Measurements from ENCODE around the gene FLOT1. TPM values are rescaled to one million over a fixed set of nuclear protein-coding genes. Genes with fewer than 3 reads are reported as not detected.

The FLOT1 gene
- total and polyA plus RNA-seq, 2 donors from 2014 or later, result 227 to 317 TPM

DNA sequence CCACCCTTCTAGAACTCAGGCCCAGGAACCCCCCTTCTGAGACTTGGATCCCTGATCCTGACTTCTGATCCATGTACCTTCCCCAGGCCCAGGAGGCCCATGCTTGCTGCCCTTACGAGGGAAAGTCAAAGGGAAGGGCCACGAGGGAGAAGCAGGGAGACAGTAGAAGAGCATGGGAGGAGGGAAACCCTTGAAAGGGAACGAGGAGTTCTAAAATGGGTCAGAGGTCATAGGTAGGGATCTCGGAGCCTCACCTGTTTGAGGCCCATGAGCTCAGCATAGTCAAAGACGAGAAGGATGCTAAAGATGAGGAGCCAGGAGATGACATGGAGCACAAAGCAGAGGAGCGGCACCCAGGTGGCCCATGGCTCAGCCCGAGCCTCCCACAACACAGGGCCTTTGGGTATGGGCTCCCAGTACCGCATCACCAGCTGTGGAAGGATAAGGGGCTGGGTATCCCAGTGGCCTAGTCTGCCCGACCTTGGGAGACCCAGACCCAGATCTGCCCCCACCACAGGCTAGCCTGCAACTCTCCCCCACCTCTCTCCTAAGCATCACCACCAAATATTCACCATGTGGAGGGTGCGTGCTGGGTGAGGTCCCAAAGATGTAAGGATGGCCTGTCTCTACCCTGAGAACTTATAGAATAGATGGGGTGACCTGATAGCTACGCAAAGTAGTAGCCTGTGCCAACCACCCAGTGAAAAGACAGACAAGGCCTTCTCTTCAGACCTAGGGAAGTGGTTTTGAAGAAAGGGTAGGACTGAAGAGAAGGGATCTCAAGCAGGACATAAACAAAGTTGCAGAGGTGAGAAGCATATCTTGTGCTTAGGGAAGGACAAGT is 53.2 kb downstream of the FLOT1 start:
- H3K27me3 ChIP-seq (ENCODE audit: control insufficient read depth, insufficient read depth, low read length), result no peaks in the 10 kb centered on the region
- H3K36me3 ChIP-seq (ENCODE audit: control insufficient read depth in 2 of 3, insufficient read depth in 3 of 3, low read length in 3 of 3), result no peaks in the 10 kb centered on the region
- FAIRE-seq (no peak), DNase-seq (peak in 1 of 5 donors; percentile 58)
- H3K9me3 ChIP-seq (ENCODE audit: control insufficient read depth in 2 of 3, insufficient read depth in 1 of 3, low read length in 3 of 3), result no peaks in the 10 kb centered on the region
- peak overlapping the region in 1 of 3 donors; percentile 26 for H3K9ac ChIP-seq (ENCODE audit: low read length in 3 of 3)
- TF ChIP-seq, protein P1, sequence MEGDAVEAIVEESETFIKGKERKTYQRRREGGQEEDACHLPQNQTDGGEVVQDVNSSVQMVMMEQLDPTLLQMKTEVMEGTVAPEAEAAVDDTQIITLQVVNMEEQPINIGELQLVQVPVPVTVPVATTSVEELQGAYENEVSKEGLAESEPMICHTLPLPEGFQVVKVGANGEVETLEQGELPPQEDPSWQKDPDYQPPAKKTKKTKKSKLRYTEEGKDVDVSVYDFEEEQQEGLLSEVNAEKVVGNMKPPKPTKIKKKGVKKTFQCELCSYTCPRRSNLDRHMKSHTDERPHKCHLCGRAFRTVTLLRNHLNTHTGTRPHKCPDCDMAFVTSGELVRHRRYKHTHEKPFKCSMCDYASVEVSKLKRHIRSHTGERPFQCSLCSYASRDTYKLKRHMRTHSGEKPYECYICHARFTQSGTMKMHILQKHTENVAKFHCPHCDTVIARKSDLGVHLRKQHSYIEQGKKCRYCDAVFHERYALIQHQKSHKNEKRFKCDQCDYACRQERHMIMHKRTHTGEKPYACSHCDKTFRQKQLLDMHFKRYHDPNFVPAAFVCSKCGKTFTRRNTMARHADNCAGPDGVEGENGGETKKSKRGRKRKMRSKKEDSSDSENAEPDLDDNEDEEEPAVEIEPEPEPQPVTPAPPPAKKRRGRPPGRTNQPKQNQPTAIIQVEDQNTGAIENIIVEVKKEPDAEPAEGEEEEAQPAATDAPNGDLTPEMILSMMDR (IDR thresholded peaks at IDR 0.05; ENCODE audit: borderline replicate concordance, extremely low read depth, insufficient read depth), result no peak
- H3K4me3 ChIP-seq (ENCODE audit: low read length in 3 of 3), result no peak overlapping the region
- H3K27ac ChIP-seq (ENCODE audit: low read depth in 2 of 2, low read length in 2 of 2), result no peak overlapping the region
- peaks cover 3 to 18% (median 18%) of the 10 kb centered on the region in 3 donors for H3K4me1 ChIP-seq (ENCODE audit: control insufficient read depth in 2 of 3, insufficient read depth in 2 of 3, low read depth in 1 of 3, low read length in 3 of 3)
- intact Hi-C loops (cut with DNase I), result no loop called here

DNA sequence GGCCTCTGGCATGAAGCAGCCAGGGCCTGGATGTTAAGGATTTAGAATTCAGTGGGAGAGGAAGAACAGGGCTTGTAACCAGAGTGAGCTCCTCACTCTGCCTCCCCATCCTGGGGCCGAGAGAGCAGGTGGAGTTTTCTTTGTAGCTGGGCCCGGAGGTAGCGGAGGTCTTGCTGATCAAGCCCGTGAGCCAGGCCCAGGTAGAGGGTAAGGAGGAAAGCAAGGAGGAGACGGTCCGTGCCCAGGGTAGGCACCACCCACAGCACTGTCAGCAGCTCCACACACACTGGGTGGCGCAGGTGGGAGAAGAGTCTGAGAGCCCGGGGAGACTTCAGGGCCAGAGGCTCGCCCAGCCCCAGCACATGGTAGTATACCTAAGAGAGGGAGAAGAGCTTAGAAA is 53.9 kb downstream of the FLOT1 start:
- intact Hi-C loops (cut with DNase I), result no loop called here
- H3K9ac ChIP-seq (ENCODE audit: low read length in 3 of 3), result no peak overlapping the region

DNA sequence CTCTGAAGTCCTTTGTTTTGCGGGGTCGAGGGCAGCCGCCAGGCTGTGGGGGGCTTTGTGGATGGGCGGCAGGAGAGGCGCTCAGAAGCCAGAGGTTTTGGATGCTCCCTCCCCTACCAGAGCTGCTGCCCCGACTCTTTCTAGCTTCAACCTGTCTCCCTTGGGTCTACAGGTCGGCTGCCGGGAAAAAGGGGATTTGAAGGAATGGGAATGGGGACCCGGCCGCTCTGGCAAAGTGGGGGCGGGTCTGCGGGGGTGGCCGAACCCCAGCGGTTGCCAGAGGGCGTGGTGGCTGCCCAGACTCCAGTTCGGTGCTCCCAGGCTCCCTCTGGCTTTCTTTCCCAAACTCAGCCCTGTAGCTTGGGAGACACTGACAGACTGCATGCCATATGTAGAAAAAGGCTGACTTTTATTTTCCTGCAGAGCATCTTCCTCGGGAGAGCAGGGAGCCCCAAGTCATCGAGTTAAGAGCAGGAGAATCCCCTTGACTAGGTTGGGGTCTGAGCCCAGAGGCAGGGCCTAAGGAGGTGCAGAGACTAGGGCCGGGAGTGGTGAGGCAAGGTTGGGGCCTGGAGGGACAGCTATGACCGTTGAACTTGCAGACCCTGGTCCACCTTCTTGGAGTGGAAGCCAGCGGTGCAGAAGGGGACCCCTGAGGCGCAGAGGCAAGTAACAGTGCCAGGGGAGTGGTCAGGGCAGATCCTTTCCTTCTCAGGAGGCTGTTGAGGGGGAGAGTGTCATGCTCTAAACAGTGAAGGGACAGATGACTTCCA is 54.6 kb downstream of the FLOT1 start:
- DNase-seq, result peak in 4 of 5 donors; percentile 38 to 83 (median 50)
- TF ChIP-seq, protein P1 (IDR thresholded peaks at IDR 0.05; ENCODE audit: borderline replicate concordance, extremely low read depth, insufficient read depth), result no peak
- no peaks in the 10 kb centered on the region for H3K27me3 ChIP-seq (ENCODE audit: control insufficient read depth, insufficient read depth, low read length)
- H3K9me3 ChIP-seq (ENCODE audit: control insufficient read depth in 2 of 3, insufficient read depth in 1 of 3, low read length in 3 of 3), result no peaks in the 10 kb centered on the region
- H3K9ac ChIP-seq (ENCODE audit: low read length in 3 of 3), result peak overlapping the region; percentile 42 to 94 (median 85)
- H3K4me1 ChIP-seq (ENCODE audit: control insufficient read depth in 2 of 3, insufficient read depth in 2 of 3, low read depth in 1 of 3, low read length in 3 of 3), result peaks cover 3 to 21% (median 18%) of the 10 kb centered on the region in 3 donors
- no peaks in the 10 kb centered on the region for H3K36me3 ChIP-seq (ENCODE audit: control insufficient read depth in 2 of 3, insufficient read depth in 3 of 3, low read length in 3 of 3)
- peak overlapping the region; percentile 97 to 98 for H3K27ac ChIP-seq (ENCODE audit: low read depth in 2 of 2, low read length in 2 of 2)
- H3K4me3 ChIP-seq (ENCODE audit: low read length in 3 of 3), result peak overlapping the region; percentile 69 to 79 (median 77)
- no peak for FAIRE-seq
- intact Hi-C loops (cut with DNase I), result no loop called here

More for the DNA sequence above, 53.9 kb downstream of the FLOT1 start:
- TF ChIP-seq, protein P1 (IDR thresholded peaks at IDR 0.05; ENCODE audit: borderline replicate concordance, extremely low read depth, insufficient read depth), result no peak
- Histone ChIP-seq H3K27me3 (ENCODE audit: control insufficient read depth, insufficient read depth, low read length) (no peaks in the 10 kb centered on the region), H3K27ac (ENCODE audit: low read depth in 2 of 2, low read length in 2 of 2) (peak overlapping the region in 1 of 2 donors; percentile 97), H3K36me3 (ENCODE audit: control insufficient read depth in 2 of 3, insufficient read depth in 3 of 3, low read length in 3 of 3) (no peaks in the 10 kb centered on the region), H3K4me1 (ENCODE audit: control insufficient read depth in 2 of 3, insufficient read depth in 2 of 3, low read depth in 1 of 3, low read length in 3 of 3) (peaks cover 3 to 18% (median 18%) of the 10 kb centered on the region in 3 donors), H3K4me3 (ENCODE audit: low read length in 3 of 3) (no peak overlapping the region), H3K9me3 (ENCODE audit: control insufficient read depth in 2 of 3, insufficient read depth in 1 of 3, low read length in 3 of 3) (no peaks in the 10 kb centered on the region)
- FAIRE-seq, result no peak
- DNase-seq, result peak in 1 of 5 donors; percentile 65

Measured in kidney (tissue), 14 donors.